ENCODE data around the gene FOXJ1.

Gene FOXJ1

GRCh38 chr17:76141212-76142038 lies at the start of gene FOXJ1:
Gene FOXJ1, minus strand, starts transcription at chr17:76141245. Its CDS starts 850 bp downstream, at chr17:76140395.
- peaks cover 9% of the 10 kb centered on the region for H3K4me1 ChIP-seq (ENCODE audit: control insufficient read depth, insufficient read depth, low read length)
- ChIA-PET POLR2A (interaction anchor here (0.6 to 1.5 kb wide), 4 partner anchors 8 to 133 kb away, joined by 3 to 4 read pairs (median 4); no protein-coding TSS in a partner anchor), CTCF (interaction anchor here (0.6 to 4.3 kb wide), 7 partner anchors 9 to 87 kb away, joined by 4 to 38 read pairs (median 4); no protein-coding TSS in a partner anchor)
- H3K36me3 ChIP-seq (ENCODE audit: control insufficient read depth in 2 of 2, insufficient read depth in 1 of 2, low read length in 2 of 2): peaks cover 0 to 10% of the 10 kb centered on the region in 2 experiments; a peak in 1 of 3 replicates
- peak within 1 kb of the TSS; percentile 48; the same call in 1 of the 2 replicates for H3K27ac ChIP-seq (ENCODE audit: extremely low read depth, low read depth, low read length)
- no peaks in the 10 kb centered on the region for H3K9me3 ChIP-seq (ENCODE audit: control insufficient read depth, insufficient read depth, low read depth, low read length)
- peak within 1 kb of the TSS; percentile 27 for H3K4me3 ChIP-seq (ENCODE audit: low read depth, low read length)
- TF ChIP-seq SP7 (tag by site-specific recombination; IDR thresholded peaks at IDR 0.05): peak; percentile 69
- TF ChIP-seq ZNF610 (tag by site-specific recombination; IDR thresholded peaks at IDR 0.05; ENCODE audit: borderline replicate concordance): peak; percentile 89
- no peak for TF ChIP-seq RBAK (tag by site-specific recombination; IDR thresholded peaks at IDR 0.05)
- TF ChIP-seq SP2 (tag by site-specific recombination; IDR thresholded peaks at IDR 0.05): peak; percentile 88
- TF ChIP-seq ZNF843 (tag by site-specific recombination; IDR thresholded peaks at IDR 0.05): peak; percentile 54; the same call in 1 of the 2 replicates
- TF ChIP-seq, protein P1, sequence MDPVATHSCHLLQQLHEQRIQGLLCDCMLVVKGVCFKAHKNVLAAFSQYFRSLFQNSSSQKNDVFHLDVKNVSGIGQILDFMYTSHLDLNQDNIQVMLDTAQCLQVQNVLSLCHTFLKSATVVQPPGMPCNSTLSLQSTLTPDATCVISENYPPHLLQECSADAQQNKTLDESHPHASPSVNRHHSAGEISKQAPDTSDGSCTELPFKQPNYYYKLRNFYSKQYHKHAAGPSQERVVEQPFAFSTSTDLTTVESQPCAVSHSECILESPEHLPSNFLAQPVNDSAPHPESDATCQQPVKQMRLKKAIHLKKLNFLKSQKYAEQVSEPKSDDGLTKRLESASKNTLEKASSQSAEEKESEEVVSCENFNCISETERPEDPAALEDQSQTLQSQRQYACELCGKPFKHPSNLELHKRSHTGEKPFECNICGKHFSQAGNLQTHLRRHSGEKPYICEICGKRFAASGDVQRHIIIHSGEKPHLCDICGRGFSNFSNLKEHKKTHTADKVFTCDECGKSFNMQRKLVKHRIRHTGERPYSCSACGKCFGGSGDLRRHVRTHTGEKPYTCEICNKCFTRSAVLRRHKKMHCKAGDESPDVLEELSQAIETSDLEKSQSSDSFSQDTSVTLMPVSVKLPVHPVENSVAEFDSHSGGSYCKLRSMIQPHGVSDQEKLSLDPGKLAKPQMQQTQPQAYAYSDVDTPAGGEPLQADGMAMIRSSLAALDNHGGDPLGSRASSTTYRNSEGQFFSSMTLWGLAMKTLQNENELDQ (tag by site-specific recombination; IDR thresholded peaks at IDR 0.05; ENCODE audit: low read depth): no peak
- TF ChIP-seq, protein P2, sequence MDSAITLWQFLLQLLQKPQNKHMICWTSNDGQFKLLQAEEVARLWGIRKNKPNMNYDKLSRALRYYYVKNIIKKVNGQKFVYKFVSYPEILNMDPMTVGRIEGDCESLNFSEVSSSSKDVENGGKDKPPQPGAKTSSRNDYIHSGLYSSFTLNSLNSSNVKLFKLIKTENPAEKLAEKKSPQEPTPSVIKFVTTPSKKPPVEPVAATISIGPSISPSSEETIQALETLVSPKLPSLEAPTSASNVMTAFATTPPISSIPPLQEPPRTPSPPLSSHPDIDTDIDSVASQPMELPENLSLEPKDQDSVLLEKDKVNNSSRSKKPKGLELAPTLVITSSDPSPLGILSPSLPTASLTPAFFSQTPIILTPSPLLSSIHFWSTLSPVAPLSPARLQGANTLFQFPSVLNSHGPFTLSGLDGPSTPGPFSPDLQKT (IDR thresholded peaks at IDR 0.05; ENCODE audit: borderline replicate concordance, low read depth, low read length): no peak
- TF ChIP-seq OSR2 (tag by site-specific recombination; IDR thresholded peaks at IDR 0.05): peak; percentile 69
- TF ChIP-seq ZNF366 (tag by site-specific recombination; conservative IDR thresholded peaks at IDR 0.05): peak; percentile 85
- no peak for TF ChIP-seq ZNF211 (tag by site-specific recombination; IDR thresholded peaks at IDR 0.05; ENCODE audit: low read depth)
- peak; percentile 85 for TF ChIP-seq ZNF2 (tag by site-specific recombination; IDR thresholded peaks at IDR 0.05)
- TF ChIP-seq ZNF394 (tag by site-specific recombination; IDR thresholded peaks at IDR 0.05; ENCODE audit: borderline replicate concordance): peak; percentile 66; the same call in 1 of the 2 replicates
- peak; percentile 39; the same call in 1 of the 2 replicates for TF ChIP-seq IKZF3 (tag by site-specific recombination; IDR thresholded peaks at IDR 0.05)
- TF ChIP-seq, protein P3, sequence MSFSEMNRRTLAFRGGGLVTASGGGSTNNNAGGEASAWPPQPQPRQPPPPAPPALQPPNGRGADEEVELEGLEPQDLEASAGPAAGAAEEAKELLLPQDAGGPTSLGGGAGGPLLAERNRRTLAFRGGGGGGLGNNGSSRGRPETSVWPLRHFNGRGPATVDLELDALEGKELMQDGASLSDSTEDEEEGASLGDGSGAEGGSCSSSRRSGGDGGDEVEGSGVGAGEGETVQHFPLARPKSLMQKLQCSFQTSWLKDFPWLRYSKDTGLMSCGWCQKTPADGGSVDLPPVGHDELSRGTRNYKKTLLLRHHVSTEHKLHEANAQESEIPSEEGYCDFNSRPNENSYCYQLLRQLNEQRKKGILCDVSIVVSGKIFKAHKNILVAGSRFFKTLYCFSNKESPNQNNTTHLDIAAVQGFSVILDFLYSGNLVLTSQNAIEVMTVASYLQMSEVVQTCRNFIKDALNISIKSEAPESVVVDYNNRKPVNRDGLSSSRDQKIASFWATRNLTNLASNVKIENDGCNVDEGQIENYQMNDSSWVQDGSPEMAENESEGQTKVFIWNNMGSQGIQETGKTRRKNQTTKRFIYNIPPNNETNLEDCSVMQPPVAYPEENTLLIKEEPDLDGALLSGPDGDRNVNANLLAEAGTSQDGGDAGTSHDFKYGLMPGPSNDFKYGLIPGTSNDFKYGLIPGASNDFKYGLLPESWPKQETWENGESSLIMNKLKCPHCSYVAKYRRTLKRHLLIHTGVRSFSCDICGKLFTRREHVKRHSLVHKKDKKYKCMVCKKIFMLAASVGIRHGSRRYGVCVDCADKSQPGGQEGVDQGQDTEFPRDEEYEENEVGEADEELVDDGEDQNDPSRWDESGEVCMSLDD (tag by site-specific recombination; IDR thresholded peaks at IDR 0.05): peak; percentile 42; the same call in 1 of the 2 replicates
- TF ChIP-seq, protein P4, sequence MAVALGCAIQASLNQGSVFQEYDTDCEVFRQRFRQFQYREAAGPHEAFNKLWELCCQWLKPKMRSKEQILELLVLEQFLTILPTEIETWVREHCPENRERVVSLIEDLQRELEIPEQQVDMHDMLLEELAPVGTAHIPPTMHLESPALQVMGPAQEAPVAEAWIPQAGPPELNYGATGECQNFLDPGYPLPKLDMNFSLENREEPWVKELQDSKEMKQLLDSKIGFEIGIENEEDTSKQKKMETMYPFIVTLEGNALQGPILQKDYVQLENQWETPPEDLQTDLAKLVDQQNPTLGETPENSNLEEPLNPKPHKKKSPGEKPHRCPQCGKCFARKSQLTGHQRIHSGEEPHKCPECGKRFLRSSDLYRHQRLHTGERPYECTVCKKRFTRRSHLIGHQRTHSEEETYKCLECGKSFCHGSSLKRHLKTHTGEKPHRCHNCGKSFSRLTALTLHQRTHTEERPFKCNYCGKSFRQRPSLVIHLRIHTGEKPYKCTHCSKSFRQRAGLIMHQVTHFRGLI (tag by site-specific recombination; IDR thresholded peaks at IDR 0.05): no peak
- TF ChIP-seq ZNF791 (tag by site-specific recombination; IDR thresholded peaks at IDR 0.05): no peak
- TF ChIP-seq ZNF777 (tag by site-specific recombination; IDR thresholded peaks at IDR 0.05; ENCODE audit: borderline replicate concordance): peak; percentile 6; the same call in 1 of the 2 replicates
- TF ChIP-seq ZNF707 (tag by site-specific recombination; IDR thresholded peaks at IDR 0.05): no peak
- TF ChIP-seq ZNF501 (tag by site-specific recombination; IDR thresholded peaks at IDR 0.05): peak; percentile 87
- peak; percentile 65; the same call in 1 of the 2 replicates for TF ChIP-seq ZNF629 (tag by site-specific recombination; IDR thresholded peaks at IDR 0.05)
- TF ChIP-seq ZNF335 (tag by site-specific recombination; conservative IDR thresholded peaks at IDR 0.05): peak; percentile 75
- TF ChIP-seq ZNF354C (tag by site-specific recombination; IDR thresholded peaks at IDR 0.05; ENCODE audit: borderline replicate concordance, low read depth): no peak
- peak; percentile 56; the same call in 1 of the 2 replicates for TF ChIP-seq GLIS2 (tag by site-specific recombination; IDR thresholded peaks at IDR 0.05)
- TF ChIP-seq ZNF398 (tag by site-specific recombination; IDR thresholded peaks at IDR 0.05): peak; percentile 91
- TF ChIP-seq, protein P5, sequence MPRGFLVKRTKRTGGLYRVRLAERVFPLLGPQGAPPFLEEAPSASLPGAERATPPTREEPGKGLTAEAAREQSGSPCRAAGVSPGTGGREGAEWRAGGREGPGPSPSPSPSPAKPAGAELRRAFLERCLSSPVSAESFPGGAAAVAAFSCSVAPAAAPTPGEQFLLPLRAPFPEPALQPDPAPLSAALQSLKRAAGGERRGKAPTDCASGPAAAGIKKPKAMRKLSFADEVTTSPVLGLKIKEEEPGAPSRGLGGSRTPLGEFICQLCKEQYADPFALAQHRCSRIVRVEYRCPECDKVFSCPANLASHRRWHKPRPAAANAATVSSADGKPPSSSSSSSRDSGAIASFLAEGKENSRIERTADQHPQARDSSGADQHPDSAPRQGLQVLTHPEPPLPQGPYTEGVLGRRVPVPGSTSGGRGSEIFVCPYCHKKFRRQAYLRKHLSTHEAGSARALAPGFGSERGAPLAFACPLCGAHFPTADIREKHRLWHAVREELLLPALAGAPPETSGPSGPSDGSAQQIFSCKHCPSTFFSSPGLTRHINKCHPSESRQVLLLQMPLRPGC (tag by site-specific recombination; IDR thresholded peaks at IDR 0.05): 0 out of 2 replicates have a peak, but pooled peaks have one; percentile 68

All from HEK293 (cell line).